SK-N-SH (cell line): ENCODE measurements around the gene SLC2A9.

Source experiments
- EZH2phosphoT487 ChIP-seq: fragments of 200-600 bp; sonication (generic); IDR thresholded peaks from 2 replicates; pipeline ENCODE4 v1.6.1; 2017; ENCODE audit warnings: low read depth, mixed run types, mild to moderate bottlenecking, antibody characterized with exemption, moderate library complexity, borderline replicate concordance
- TCF12 ChIP-seq: IDR thresholded peaks from 2 replicates; pipeline ENCODE4 v1.4.0; 2012
- TF ChIP-seq, protein P1 (sequence below): fragments of 200-600 bp; sonication (generic); IDR thresholded peaks from 2 replicates; pipeline ENCODE4 v1.6.1; 2017; ENCODE audit warnings: antibody characterized with exemption, mild to moderate bottlenecking, moderate library complexity

DNA sequence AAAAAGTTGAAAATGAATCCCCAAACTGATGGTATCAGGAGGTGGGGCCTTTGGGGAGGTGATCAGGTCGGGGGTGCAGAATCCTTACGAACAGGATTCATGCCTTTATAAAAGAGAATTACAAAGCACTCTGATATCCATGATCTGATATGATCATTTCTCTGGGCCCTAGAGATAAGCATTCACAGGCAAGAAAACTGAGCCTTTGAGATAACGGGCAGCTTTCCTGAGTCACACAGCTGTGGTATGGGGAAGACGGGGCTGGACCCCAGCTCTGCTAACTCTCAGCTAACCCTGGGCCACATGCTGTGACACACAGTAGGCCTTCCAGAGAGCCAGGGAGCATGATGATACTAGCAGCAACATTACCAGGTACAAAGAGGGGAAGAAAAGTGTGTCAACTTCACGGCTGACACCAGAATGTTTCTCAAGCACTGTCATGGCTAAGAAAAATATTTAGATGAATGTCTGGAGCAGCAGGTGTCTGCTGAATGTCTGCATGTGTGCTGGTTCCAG lies 85.1 kb downstream of the SLC2A9 start:
- TF ChIP-seq, protein P1, sequence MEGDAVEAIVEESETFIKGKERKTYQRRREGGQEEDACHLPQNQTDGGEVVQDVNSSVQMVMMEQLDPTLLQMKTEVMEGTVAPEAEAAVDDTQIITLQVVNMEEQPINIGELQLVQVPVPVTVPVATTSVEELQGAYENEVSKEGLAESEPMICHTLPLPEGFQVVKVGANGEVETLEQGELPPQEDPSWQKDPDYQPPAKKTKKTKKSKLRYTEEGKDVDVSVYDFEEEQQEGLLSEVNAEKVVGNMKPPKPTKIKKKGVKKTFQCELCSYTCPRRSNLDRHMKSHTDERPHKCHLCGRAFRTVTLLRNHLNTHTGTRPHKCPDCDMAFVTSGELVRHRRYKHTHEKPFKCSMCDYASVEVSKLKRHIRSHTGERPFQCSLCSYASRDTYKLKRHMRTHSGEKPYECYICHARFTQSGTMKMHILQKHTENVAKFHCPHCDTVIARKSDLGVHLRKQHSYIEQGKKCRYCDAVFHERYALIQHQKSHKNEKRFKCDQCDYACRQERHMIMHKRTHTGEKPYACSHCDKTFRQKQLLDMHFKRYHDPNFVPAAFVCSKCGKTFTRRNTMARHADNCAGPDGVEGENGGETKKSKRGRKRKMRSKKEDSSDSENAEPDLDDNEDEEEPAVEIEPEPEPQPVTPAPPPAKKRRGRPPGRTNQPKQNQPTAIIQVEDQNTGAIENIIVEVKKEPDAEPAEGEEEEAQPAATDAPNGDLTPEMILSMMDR: no peak
- TF ChIP-seq EZH2phosphoT487: no peak
- no peak for TF ChIP-seq TCF12
